ENCODE measurements around the gene TAF15.

Gene TAF15

DNA sequence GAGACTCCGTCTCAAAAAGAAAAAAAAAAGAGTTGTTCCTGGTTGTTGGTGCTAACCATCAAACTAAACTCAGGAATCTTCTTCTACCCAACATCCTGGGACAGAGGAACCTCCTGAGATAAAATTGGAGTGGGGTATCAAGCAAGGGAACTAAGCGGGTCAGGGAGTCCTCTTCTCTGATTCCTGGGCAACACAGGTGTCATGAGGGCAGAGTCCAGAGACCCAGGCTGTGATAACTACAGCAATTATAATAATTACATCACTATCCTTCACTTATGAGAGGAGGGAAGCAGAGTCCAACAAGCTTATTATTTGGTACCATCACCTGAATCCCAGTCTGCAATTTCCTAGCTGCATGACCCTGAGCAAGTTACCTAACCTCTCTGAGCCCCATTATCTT, 40.5 kb upstream of the TAF15 start:
- Histone ChIP-seq H3K9me3 (ENCODE audit: control insufficient read depth, insufficient read depth, low read length) (no peaks in the 10 kb centered on the region), H3K27me3 (ENCODE audit: control insufficient read depth, insufficient read depth, low read length) (no peaks in the 10 kb centered on the region), H3K36me3 (ENCODE audit: control insufficient read depth, insufficient read depth, low read length) (no peaks in the 10 kb centered on the region), H3K4me3 (ENCODE audit: low read length) (no peak overlapping the region), H3K4me1 (ENCODE audit: control insufficient read depth, insufficient read depth, low read length) (peaks cover 6% of the 10 kb centered on the region; the same call in 1 of the 2 replicates), H3K27ac (ENCODE audit: low read length) (no peak overlapping the region)
- no CpG with 5 or more reads among the region's 2 CpGs for WGBS (ENCODE audit: insufficient coverage, insufficient read length)
- no peak for DNase-seq (ENCODE audit: low read depth, low spot score)

DNA sequence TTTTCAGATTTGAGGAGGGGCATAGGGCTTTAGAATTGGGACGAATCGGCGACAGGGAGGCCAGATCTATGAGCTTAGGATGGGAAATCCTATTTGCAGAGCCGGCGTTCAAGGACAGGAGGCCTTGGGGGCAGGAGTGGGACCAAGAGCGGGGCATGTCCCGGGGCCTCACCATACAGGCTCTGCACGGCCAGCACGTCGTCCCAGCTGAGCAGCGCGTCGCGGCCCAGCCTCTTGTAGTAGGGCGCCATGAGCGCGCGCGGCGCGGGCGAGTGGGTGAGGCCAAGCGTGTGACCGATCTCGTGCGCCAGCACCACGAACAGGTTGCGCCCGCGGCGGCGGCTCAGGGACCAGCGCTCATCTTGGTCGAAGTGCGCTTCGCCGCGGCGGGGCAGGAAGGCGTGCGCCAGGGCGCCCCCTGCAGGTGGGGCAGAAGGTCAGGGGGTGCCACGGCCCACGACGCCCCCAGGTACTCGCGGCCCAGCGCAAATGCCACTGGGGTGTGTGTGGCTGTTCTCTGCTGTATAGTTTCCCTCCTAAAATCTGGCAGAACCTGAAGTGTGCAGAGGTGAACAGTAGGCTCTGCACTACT, 39.3 kb upstream of the TAF15 start:
- Histone ChIP-seq H3K4me3 (ENCODE audit: low read length) (no peak overlapping the region), H3K36me3 (ENCODE audit: control insufficient read depth, insufficient read depth, low read length) (no peaks in the 10 kb centered on the region), H3K4me1 (ENCODE audit: control insufficient read depth, insufficient read depth, low read length) (peaks cover 8% of the 10 kb centered on the region), H3K27me3 (ENCODE audit: control insufficient read depth, insufficient read depth, low read length) (no peaks in the 10 kb centered on the region), H3K27ac (ENCODE audit: low read length) (no peak overlapping the region), H3K9me3 (ENCODE audit: control insufficient read depth, insufficient read depth, low read length) (no peaks in the 10 kb centered on the region)
- no peak for DNase-seq (ENCODE audit: low read depth, low spot score)
- WGBS (ENCODE audit: insufficient coverage, insufficient read length), result no CpG with 5 or more reads among the region's 48 CpGs

DNA sequence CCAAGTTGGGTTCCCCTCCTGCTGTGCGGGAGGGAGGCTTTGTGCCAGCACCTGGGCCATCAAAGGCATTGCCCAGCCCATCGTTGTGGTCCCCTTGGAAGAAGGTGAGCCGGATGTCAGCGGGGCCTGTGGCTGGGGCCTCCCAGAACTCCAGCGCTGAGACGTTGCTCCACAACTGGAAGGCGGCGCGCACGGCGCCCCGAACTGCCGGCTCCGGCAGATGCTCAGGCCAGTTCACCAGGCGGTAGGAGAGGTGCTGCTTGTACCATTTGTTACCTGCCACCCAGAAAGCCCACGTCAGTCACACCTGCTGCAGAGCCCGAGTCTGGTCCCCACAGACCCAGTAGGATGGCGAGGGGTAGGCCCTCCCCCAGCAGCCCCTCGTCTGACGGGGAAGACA, 36.2 kb upstream of the TAF15 start:
- no peaks in the 10 kb centered on the region for H3K36me3 ChIP-seq (ENCODE audit: control insufficient read depth, insufficient read depth, low read length)
- H3K27me3 ChIP-seq (ENCODE audit: control insufficient read depth, insufficient read depth, low read length), result no peaks in the 10 kb centered on the region
- no peak overlapping the region for H3K27ac ChIP-seq (ENCODE audit: low read length)
- no peak overlapping the region for H3K4me3 ChIP-seq (ENCODE audit: low read length)
- peaks cover 5% of the 10 kb centered on the region for H3K4me1 ChIP-seq (ENCODE audit: control insufficient read depth, insufficient read depth, low read length)
- no CpG with 5 or more reads among the region's 20 CpGs for WGBS (ENCODE audit: insufficient coverage, insufficient read length)
- no peaks in the 10 kb centered on the region for H3K9me3 ChIP-seq (ENCODE audit: control insufficient read depth, insufficient read depth, low read length)
- no peak for DNase-seq (ENCODE audit: low read depth, low spot score)

- H3K9me3 ChIP-seq (ENCODE audit: control insufficient read depth, insufficient read depth, low read length), result no peaks in the 10 kb centered on the region
- H3K27ac ChIP-seq (ENCODE audit: low read length), result no peak overlapping the region
- no peak for DNase-seq (ENCODE audit: low read depth, low spot score)
- H3K4me1 ChIP-seq (ENCODE audit: control insufficient read depth, insufficient read depth, low read length), result peaks cover 5% of the 10 kb centered on the region
- H3K36me3 ChIP-seq (ENCODE audit: control insufficient read depth, insufficient read depth, low read length), result no peaks in the 10 kb centered on the region
- no CpG with 5 or more reads among the region's 10 CpGs for WGBS (ENCODE audit: insufficient coverage, insufficient read length)
- no peaks in the 10 kb centered on the region for H3K27me3 ChIP-seq (ENCODE audit: control insufficient read depth, insufficient read depth, low read length)
- no peak overlapping the region for H3K4me3 ChIP-seq (ENCODE audit: low read length)
Measured at GRCh38 chr17:35773679-35774425, 35.4 kb upstream of the TAF15 start.

GRCh38 chr17:35774499-35774898, 34.8 kb upstream of the TAF15 start:
- H3K27me3 ChIP-seq (ENCODE audit: control insufficient read depth, insufficient read depth, low read length), result no peaks in the 10 kb centered on the region
- H3K4me3 ChIP-seq (ENCODE audit: low read length), result no peak overlapping the region
- no peaks in the 10 kb centered on the region for H3K9me3 ChIP-seq (ENCODE audit: control insufficient read depth, insufficient read depth, low read length)
- H3K4me1 ChIP-seq (ENCODE audit: control insufficient read depth, insufficient read depth, low read length), result peaks cover 5% of the 10 kb centered on the region
- H3K27ac ChIP-seq (ENCODE audit: low read length), result no peak overlapping the region
- no CpG with 5 or more reads among the region's 5 CpGs for WGBS (ENCODE audit: insufficient coverage, insufficient read length)
- no peaks in the 10 kb centered on the region for H3K36me3 ChIP-seq (ENCODE audit: control insufficient read depth, insufficient read depth, low read length)
- no peak for DNase-seq (ENCODE audit: low read depth, low spot score)

DNA sequence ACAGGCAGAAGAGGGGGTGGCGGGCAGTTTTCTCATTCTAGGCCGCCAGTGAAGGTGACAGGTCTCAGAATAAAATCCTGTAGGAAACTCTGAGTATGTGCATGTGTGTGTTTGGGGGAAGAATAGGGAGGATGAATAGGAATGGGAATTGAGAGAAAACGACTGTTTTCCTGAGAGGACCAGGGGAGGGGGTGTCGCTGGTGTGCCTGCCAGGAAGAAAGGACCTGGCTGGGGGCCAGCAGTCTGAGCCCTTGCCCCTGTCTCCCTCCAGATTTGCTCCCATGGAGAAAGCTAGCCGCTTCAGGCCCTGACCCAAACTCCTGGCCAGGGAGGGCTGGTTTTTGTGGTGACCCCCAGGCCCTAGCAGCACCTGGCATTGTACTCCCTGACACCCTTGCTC, 34.2 kb upstream of the TAF15 start:
- Histone ChIP-seq H3K36me3 (ENCODE audit: control insufficient read depth, insufficient read depth, low read length) (no peaks in the 10 kb centered on the region), H3K27ac (ENCODE audit: low read length) (no peak overlapping the region), H3K9me3 (ENCODE audit: control insufficient read depth, insufficient read depth, low read length) (no peaks in the 10 kb centered on the region), H3K27me3 (ENCODE audit: control insufficient read depth, insufficient read depth, low read length) (no peaks in the 10 kb centered on the region), H3K4me3 (ENCODE audit: low read length) (no peak overlapping the region), H3K4me1 (ENCODE audit: control insufficient read depth, insufficient read depth, low read length) (peaks cover 5% of the 10 kb centered on the region)
- 100% methylated on average over 1 of the region's 5 CpGs for WGBS (ENCODE audit: insufficient coverage, insufficient read length)
- no peak for DNase-seq (ENCODE audit: low read depth, low spot score)

DNA sequence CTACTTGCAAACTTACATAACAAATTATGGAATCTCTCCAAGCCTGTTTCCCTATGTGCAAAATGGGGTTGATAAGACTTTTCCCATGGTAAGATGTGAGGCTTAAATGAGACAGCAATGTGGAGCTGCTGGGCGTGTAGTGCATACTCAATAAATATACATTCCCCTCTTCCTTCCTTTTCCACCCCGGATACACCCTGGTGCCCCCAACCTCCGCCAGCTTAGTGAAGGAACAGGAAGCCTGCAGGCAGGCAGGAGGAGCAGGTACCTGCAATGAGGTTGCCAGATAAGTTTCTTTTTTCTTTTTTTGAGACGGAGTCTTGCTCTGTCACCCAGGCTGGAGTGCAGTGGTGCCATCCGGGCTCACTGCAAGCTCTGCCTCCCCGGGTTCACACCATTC, 33.7 kb upstream of the TAF15 start:
- Histone ChIP-seq H3K36me3 (ENCODE audit: control insufficient read depth, insufficient read depth, low read length) (no peaks in the 10 kb centered on the region), H3K4me3 (ENCODE audit: low read length) (no peak overlapping the region), H3K9me3 (ENCODE audit: control insufficient read depth, insufficient read depth, low read length) (no peaks in the 10 kb centered on the region), H3K27me3 (ENCODE audit: control insufficient read depth, insufficient read depth, low read length) (no peaks in the 10 kb centered on the region), H3K4me1 (ENCODE audit: control insufficient read depth, insufficient read depth, low read length) (peaks cover 5% of the 10 kb centered on the region), H3K27ac (ENCODE audit: low read length) (no peak overlapping the region)
- no peak for DNase-seq (ENCODE audit: low read depth, low spot score)
- no CpG with 5 or more reads among the region's 6 CpGs for WGBS (ENCODE audit: insufficient coverage, insufficient read length)

DNA sequence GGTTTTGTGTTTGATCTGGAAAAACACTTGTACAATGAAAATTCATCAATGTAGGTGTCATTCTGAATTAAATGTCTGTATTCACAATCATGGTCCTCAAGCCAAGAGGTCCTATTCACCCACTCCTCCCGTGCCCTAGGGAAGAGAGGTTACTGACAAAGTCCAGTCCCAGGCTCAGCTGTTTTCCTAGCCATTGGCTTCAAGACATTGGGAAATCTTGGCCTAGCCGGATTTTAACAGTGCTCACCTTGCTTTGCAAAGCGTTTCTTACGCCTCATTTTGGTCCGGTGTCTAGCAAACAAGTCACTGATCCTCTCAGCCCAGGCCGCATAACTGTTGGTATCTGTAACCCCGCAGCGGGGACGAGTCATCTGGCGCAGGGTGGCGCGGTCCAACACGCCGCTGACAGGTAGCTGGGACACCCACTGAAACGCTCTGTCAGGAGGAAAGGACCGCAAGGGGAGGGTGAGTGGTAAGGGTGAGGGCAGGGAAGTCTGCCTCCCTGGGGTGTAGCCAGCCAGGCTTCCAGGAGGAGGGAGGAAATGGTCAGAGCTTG, 30.6 kb upstream of the TAF15 start:
- Histone ChIP-seq H3K36me3 (ENCODE audit: control insufficient read depth, insufficient read depth, low read length) (no peaks in the 10 kb centered on the region), H3K9me3 (ENCODE audit: control insufficient read depth, insufficient read depth, low read length) (no peaks in the 10 kb centered on the region), H3K27me3 (ENCODE audit: control insufficient read depth, insufficient read depth, low read length) (no peaks in the 10 kb centered on the region), H3K27ac (ENCODE audit: low read length) (no peak overlapping the region), H3K4me1 (ENCODE audit: control insufficient read depth, insufficient read depth, low read length) (peaks cover 2% of the 10 kb centered on the region), H3K4me3 (ENCODE audit: low read length) (no peak overlapping the region)
- WGBS (ENCODE audit: insufficient coverage, insufficient read length), result no CpG with 5 or more reads among the region's 16 CpGs
- DNase-seq (ENCODE audit: low read depth, low spot score), result no peak

GRCh38 chr17:35780950-35781349, 28.3 kb upstream of the TAF15 start:
- no CpG with 5 or more reads among the region's 3 CpGs for whole genome bisulfite sequencing (ENCODE audit: insufficient coverage, insufficient read length)
- H3K27ac ChIP-seq (ENCODE audit: low read length), result no peak overlapping the region
- DNase-seq (ENCODE audit: low read depth, low spot score), result no peak

GRCh38 chr17:35784895-35785294, 24.4 kb upstream of the TAF15 start:
- H3K27ac ChIP-seq (ENCODE audit: low read length), result no peak overlapping the region
- DNase-seq (ENCODE audit: low read depth, low spot score), result no peak
- no CpG with 5 or more reads among the region's 2 CpGs for WGBS (ENCODE audit: insufficient coverage, insufficient read length)
- H3K27me3 ChIP-seq (ENCODE audit: control insufficient read depth, insufficient read depth, low read length), result no peaks in the 10 kb centered on the region
- no peaks in the 10 kb centered on the region for H3K9me3 ChIP-seq (ENCODE audit: control insufficient read depth, insufficient read depth, low read length)
- H3K36me3 ChIP-seq (ENCODE audit: control insufficient read depth, insufficient read depth, low read length), result no peaks in the 10 kb centered on the region
- no peak overlapping the region for H3K4me3 ChIP-seq (ENCODE audit: low read length)
- H3K4me1 ChIP-seq (ENCODE audit: control insufficient read depth, insufficient read depth, low read length), result no peaks in the 10 kb centered on the region

More at GRCh38 chr17:35780950-35781349, 28.3 kb upstream of the TAF15 start:
- no peaks in the 10 kb centered on the region for H3K27me3 ChIP-seq (ENCODE audit: control insufficient read depth, insufficient read depth, low read length)
- no peaks in the 10 kb centered on the region for H3K36me3 ChIP-seq (ENCODE audit: control insufficient read depth, insufficient read depth, low read length)
- no peaks in the 10 kb centered on the region for H3K4me1 ChIP-seq (ENCODE audit: control insufficient read depth, insufficient read depth, low read length)
- no peaks in the 10 kb centered on the region for H3K9me3 ChIP-seq (ENCODE audit: control insufficient read depth, insufficient read depth, low read length)
- no peak overlapping the region for H3K4me3 ChIP-seq (ENCODE audit: low read length)
